Left ventricle myocardium inferior (tissue), 1 donor: ENCODE measurements around the gene ZNRF4. TPM values are rescaled to one million over a fixed set of nuclear protein-coding genes. Genes with fewer than 3 reads are reported as not detected.

Experiments
- DNase-seq: peaks from one replicate; pipeline ENCODE4 v3.0.0-alpha.2; 2020
- H3K27ac ChIP-seq: fragments of 200-600 bp; replicated peaks from 2 replicates; pipeline ENCODE4 v1.8.0; 2021
- H3K27me3 ChIP-seq: fragments of 200-600 bp; 2 replicates; pipeline ENCODE4 v1.8.0; 2021; ENCODE audit warnings: low read depth
- H3K36me3 ChIP-seq: fragments of 200-600 bp; 2 replicates; pipeline ENCODE4 v1.8.0; 2021
- H3K4me1 ChIP-seq: fragments of 200-600 bp; 2 replicates; pipeline ENCODE4 v1.8.0; 2021
- H3K4me3 ChIP-seq: fragments of 200-600 bp; 2 replicates; pipeline ENCODE4 v1.8.0; 2021; ENCODE audit warnings: mild to moderate bottlenecking, moderate library complexity
- H3K9me3 ChIP-seq: fragments of 200-600 bp; replicated peaks from 2 replicates; pipeline ENCODE4 v1.8.0; 2021
- intact Hi-C: fragments of 100-400 bp; cut with micrococcal nuclease; formaldehyde crosslinking; loops from one replicate; pipeline ENCODE4 v1.11.0; 2022
- total RNA-seq: library from RNA; stranded (reverse); fragmentation: NEBNext Ultra II Directional; extraction: Animal tissue kit (Norgen Biotek cat#: 25700); gene quantifications from one replicate; pipeline ENCODE4 v1.2.1, GENCODE V29; 2021
- TF ChIP-seq, protein P1 (sequence below): fragments of 200-600 bp; IDR thresholded peaks from 2 replicates; pipeline ENCODE4 v1.8.0; 2021; ENCODE audit warnings: antibody characterized with exemption, mild to moderate bottlenecking, borderline replicate concordance
- donor health status: DM: no; HTN: yes; CAD: no; lungs with severe emphysema.

The ZNRF4 gene
- total RNA-seq, 1 donor from 2014 or later, result not detected

DNA sequence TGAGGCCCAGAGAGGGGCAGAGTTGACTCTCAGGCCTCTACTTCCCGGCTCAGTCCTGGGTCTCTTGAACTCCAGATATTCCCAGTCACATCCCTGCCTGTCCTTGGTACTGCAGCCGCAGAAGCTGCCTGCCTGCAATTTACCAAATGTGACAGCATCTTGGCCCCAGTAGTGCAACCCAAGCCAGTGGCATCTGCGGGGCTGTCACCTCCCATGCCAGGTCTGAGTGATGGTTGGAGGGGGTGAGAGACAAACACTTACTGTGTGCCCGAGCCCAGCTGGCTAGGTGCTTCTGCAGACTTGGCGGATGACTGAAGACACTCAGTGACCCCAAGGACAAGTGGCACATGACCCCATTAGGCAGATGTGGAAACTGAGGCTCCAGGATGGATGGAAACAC lies 18.4 kb downstream of the ZNRF4 start:
- intact Hi-C loops, result no loop called here
- peaks cover 69% of the 10 kb centered on the region for H3K27me3 ChIP-seq
- H3K27ac ChIP-seq, result no peak overlapping the region
- H3K9me3 ChIP-seq, result no peaks in the 10 kb centered on the region
- no peak overlapping the region for H3K4me3 ChIP-seq
- no peak for DNase-seq
- H3K4me1 ChIP-seq, result no peaks in the 10 kb centered on the region
- no peaks in the 10 kb centered on the region for H3K36me3 ChIP-seq
- TF ChIP-seq, protein P1, sequence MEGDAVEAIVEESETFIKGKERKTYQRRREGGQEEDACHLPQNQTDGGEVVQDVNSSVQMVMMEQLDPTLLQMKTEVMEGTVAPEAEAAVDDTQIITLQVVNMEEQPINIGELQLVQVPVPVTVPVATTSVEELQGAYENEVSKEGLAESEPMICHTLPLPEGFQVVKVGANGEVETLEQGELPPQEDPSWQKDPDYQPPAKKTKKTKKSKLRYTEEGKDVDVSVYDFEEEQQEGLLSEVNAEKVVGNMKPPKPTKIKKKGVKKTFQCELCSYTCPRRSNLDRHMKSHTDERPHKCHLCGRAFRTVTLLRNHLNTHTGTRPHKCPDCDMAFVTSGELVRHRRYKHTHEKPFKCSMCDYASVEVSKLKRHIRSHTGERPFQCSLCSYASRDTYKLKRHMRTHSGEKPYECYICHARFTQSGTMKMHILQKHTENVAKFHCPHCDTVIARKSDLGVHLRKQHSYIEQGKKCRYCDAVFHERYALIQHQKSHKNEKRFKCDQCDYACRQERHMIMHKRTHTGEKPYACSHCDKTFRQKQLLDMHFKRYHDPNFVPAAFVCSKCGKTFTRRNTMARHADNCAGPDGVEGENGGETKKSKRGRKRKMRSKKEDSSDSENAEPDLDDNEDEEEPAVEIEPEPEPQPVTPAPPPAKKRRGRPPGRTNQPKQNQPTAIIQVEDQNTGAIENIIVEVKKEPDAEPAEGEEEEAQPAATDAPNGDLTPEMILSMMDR, result no peak

- Histone ChIP-seq H3K27ac (no peak overlapping the region), H3K27me3 (peaks cover 99% of the 10 kb centered on the region), H3K9me3 (peaks cover 16% of the 10 kb centered on the region), H3K36me3 (no peaks in the 10 kb centered on the region), H3K4me1 (no peaks in the 10 kb centered on the region), H3K4me3 (no peak overlapping the region)
- intact Hi-C loops, result no loop called here
- TF ChIP-seq, protein P1, result no peak
- DNase-seq, result no peak
Observed at GRCh38 chr19:5477451-5478215, 22.4 kb downstream of the ZNRF4 start.

DNA sequence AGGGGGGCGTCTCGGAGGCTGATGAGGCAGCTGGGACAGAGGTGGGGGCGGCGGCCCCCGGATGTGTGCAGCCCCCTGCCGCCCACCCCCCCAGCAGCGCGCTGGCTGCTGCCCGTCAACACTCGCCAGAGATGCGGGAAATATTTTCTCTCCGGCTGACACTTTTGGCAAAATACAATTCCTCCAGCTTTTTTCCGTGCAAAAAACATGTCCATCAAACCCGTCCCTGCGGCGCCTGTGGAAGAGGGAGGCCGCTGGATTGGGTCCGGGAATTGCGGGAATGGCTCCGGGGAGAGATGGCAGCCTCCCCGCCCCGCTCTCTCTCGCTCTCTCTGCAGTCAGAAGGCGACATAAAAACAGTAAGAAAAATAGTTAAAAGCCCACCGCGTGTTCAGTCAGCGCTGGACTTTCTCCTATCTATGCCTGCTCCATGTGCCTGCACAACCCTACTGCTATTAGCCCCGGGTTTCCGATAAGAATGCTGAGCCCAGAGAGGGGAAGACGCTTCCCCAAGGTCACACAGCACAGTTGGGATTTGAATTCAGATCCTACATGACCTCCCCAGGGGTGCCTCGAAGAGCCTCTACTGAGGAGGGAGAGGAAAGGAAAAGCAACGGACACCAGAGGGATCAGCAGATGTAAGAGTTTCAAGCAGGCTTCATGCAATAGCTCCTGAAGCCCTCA lies 23.2 kb downstream of the ZNRF4 start:
- Histone ChIP-seq H3K27me3 (peaks cover 99% of the 10 kb centered on the region), H3K4me3 (no peak overlapping the region), H3K36me3 (no peaks in the 10 kb centered on the region), H3K9me3 (peaks cover 21% of the 10 kb centered on the region), H3K4me1 (no peaks in the 10 kb centered on the region), H3K27ac (no peak overlapping the region)
- intact Hi-C loops, result no loop called here
- TF ChIP-seq, protein P1, result no peak
- no peak for DNase-seq

DNA sequence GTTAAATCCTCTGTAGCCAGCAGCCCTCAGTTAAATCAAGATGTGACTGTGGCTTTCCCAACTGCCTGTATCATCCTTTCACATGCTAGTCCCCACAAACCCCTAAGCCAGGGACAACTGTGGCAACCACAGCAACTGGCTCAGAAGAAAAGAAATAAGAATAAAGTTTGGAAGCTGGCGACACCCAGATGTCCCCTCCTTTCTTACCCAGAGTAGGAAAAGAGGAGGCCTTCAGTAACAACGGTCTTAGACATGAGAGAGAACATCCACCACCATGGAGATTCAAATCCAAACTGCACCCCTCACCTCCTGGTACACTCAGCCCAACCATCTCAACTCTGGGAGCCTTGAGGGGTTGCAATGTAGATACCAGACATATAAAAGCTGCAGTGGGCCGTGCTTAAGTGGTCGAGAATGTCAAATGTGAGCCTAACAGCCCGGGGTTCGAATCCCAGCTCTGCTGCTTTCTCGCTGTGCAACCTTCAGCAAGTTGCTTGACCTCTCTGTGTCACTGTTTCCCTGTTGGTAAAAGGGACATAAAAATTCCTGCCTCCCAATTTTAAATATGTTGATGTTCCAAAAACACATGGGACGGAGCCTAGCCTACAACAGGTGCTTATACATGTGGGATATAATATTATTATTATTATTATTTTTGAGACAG lies 23.8 kb downstream of the ZNRF4 start:
- TF ChIP-seq, protein P1, result no peak
- peaks cover 21% of the 10 kb centered on the region for H3K9me3 ChIP-seq
- H3K4me3 ChIP-seq, result no peak overlapping the region
- DNase-seq, result no peak
- peaks cover 99% of the 10 kb centered on the region for H3K27me3 ChIP-seq
- H3K36me3 ChIP-seq, result no peaks in the 10 kb centered on the region
- intact Hi-C loops, result no loop called here
- no peak overlapping the region for H3K27ac ChIP-seq
- no peaks in the 10 kb centered on the region for H3K4me1 ChIP-seq

DNA sequence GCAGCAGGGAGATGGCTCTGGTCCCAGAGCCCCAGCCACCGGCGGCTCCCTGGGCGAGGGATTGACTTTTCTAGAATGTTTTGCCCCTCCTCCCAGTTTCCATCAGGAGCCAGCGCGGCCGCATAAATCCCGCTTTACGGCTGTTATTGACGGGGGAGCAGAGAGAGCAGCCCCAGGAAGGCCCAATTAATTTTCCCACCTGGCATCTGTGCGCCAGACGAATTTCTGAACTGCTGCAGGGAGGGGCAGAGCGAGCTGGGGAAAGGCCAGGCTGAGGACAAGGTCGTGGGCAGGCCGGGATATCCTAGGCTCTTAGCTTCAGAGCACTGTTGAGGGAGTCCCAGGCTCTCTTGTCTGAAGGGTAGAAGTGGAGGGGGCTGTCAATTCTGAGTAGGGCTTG lies 24.7 kb downstream of the ZNRF4 start:
- H3K27me3 ChIP-seq, result peaks cover 99% of the 10 kb centered on the region
- H3K27ac ChIP-seq, result no peak overlapping the region
- DNase-seq, result no peak
- TF ChIP-seq, protein P1, result no peak
- intact Hi-C loops, result no loop called here
- no peak overlapping the region for H3K4me3 ChIP-seq
- H3K36me3 ChIP-seq, result no peaks in the 10 kb centered on the region
- peaks cover 21% of the 10 kb centered on the region for H3K9me3 ChIP-seq
- H3K4me1 ChIP-seq, result no peaks in the 10 kb centered on the region
